ENCODE data around the gene TMEM131L.
"Not testable (repeated sequence)": the region's sequence is repeated elsewhere in the genome, so short reads cannot be mapped to it uniquely, and the experiment has no call there.

TMEM131L gene

DNA sequence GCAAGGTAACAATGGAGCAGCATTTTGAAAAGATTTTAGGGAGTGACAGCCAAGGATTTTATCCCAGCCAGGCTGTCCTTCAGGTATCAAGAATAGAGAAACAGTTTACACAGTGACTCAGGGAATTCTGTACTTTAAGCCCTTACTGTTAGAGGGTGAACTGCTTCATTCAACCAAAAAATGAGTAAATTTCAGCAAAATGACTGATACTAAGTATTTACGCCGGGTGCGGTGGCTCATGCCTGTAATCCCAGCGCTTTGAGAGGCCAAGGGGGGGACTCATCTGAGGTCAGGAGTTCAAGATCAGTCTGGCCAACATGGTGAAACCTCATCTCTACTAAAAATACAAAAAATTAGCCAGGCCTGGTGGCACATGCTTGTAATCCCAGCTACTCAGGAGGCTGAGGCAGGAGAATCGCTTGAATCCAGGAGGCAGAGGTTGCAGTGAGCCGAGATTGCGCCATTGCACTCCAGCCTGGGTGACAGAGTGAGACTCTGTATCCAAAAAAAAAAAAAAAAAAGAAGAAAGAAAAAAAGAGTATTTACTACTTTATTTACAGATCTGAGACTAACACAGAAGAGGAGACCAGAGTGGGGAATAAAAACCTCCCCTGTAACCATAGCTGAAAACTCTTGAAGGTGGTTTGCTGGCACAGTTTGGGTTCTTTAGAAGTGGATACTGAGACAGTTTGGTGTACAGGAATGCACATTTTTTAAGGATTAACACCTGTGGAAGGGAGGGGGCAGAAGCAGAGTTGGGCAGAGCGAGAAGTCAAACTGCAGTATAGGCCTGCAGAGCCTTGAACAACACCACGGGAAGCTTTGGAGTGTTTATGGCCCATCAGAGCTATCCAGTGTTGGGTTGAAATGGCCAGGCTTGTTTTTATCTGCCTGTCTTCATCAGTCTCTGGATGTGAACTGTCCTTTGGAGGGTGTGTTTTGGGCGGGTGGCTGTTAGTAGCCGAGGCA is 40.5 kb downstream of the TMEM131L start:
- no peak for DNase-seq (ENCODE audit: low read depth, low spot score)

DNA sequence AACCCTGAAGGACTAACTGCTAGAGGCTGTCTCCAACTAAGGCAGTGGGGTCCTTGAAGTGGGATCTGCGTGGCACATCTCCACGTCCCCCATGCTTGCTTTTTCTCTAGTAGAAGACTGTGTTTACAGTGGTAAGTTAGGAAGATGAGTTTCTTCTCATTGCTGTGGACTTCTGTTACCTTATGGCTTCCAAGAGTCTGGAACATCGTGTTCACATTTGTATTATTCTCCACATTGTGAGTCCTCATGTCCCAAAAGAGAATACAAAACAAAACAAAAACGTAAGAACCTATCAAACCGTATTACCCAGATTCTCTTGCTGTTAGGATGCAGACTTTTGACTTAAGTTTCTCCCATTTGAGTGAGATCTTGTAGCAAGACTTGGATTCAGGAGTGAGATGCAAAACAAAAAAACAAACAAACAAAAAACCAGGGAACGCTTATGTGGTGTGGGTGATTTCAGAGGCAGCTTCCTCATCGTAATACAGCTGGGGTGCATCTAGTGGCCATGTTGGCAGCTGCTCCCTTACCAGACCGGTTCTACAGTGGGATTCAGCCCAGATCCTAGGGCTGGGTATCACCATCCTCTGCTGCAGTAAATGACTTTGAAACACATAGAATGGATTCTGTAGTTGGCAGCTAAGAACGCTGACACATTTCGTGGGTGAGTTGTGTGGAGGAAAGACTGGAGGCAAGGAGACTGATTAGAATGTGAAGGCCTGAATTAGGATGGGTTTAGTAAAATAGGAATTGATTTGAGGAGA is 41.3 kb downstream of the TMEM131L start:
- DNase-seq (ENCODE audit: low read depth, low spot score): no peak

DNA sequence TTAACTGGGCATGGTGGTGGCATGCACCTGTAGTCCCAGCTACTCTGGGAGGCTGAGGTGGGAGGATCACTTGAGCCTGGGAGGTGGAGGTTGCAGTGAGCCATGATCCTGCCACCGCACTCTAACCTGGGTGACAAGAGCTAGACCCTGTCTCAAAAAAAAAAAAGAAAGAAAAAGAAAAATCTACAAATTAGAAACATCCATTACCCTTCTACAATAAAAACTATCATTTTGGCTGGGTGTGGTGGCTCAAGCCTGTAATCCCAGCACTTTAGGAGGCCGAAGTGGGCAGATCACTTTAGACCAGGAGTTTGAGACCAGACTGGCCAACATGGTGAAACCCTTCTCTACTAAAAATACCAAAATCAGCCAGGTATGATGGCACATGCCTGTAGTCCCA is 43.1 kb downstream of the TMEM131L start:
- not testable (repeated sequence) for DNase-seq (ENCODE audit: low read depth, low spot score)

DNA sequence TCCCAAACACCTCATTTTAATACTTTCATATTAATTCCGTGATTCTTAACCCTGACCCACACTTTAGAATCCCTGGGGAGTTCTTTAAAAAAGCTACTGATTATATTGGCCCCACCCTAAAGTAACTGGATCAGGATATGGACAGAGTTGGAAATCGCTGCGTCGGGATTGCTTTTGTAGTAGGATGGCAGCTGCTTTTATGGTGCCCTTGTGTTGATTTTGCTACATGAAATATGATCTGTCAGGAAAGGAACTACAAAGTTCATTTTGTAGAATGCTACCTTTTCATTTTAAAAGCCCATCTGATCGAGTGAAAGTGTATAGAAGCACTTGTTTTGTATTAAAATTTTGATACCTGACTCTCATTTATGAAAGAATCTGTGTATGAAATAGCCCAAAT is 43.6 kb downstream of the TMEM131L start:
- no peak for DNase-seq (ENCODE audit: low read depth, low spot score)

DNA sequence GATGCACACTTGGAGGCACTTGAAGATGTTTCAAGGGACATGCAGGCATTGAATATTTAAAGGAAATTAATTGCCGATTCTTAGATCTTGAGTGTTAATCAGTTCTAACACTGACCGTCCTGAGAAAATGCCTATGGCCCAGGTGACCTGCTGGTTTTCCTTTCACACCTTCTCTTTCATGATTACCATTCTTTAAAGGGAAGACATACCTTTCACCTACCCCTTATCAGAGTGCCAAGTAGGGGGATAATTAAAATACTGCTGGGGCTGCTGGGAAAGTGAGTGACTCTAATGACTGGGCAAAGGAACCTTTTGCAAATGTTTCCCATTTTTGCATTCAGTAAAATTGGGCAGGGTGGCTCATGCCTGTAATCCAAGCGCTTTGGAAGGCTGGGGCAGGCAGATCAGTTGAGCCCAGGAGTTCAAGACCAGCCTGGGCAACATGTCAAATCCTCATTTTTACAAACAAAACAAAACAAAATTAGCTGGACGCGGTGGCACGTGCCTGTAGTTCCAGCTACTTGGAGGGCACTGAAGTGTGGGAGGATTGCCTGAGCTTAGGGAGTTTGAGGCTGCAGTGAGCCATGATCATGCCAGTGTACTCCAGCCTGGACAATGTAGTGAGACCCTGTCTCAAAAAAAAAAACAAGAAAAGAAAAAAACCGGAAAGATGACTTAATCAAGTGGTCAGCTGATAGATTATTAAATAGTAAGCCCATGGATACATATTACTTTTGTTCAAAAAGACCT is 44.3 kb downstream of the TMEM131L start:
- no peak for DNase-seq (ENCODE audit: low read depth, low spot score)

DNA sequence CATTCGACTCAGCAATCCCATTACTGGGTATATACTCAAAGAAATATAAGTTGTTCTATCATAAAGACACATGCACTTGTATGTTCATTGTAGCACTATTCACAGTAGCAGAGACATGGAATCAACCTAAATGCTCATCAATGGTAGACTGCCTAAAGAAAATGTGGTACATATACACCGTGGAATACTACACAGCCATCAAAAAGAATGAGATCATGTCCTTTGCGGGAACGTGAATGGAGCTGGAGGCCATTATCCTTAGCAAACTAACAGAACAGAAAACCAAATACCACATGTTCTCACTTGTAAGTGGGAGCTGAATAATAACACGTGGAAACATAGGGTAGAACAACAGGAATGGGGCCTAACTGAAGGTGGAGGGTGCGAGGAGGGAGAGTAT is 44.9 kb downstream of the TMEM131L start:
- no peak for DNase-seq (ENCODE audit: low read depth, low spot score)

DNA sequence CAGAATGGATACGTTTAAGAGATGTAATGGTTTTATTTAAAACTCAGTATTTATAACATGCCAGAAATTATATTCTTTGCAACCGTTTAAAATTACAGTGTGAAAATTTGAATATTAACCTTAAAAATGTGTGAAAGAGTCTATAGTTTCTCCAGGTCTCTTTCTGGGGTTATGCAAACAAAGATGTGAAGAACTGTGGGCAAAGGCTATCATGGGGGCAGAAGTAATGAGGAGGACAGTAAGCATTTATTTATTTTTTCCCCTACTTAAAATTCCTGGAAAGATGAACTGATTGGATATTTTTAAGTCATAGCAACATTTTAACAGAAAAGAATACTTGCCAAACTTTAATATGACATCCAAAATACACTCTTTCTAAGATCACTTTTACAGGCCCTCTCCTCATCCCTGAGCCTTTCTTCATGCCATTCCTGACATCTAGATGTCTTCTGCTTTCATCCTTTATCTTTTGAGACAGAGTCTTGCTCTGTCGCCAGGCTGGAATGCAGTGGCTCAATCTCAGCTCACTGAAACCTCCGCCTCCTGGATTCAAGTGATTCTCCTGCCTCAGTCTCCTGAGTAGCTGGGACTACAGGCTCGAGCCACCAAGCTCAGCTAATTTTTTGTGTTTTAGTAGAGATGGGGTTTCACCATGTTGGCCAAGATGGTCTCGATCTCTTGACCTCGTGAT is 46.1 kb downstream of the TMEM131L start:
- DNase-seq (ENCODE audit: low read depth, low spot score): no peak

DNA sequence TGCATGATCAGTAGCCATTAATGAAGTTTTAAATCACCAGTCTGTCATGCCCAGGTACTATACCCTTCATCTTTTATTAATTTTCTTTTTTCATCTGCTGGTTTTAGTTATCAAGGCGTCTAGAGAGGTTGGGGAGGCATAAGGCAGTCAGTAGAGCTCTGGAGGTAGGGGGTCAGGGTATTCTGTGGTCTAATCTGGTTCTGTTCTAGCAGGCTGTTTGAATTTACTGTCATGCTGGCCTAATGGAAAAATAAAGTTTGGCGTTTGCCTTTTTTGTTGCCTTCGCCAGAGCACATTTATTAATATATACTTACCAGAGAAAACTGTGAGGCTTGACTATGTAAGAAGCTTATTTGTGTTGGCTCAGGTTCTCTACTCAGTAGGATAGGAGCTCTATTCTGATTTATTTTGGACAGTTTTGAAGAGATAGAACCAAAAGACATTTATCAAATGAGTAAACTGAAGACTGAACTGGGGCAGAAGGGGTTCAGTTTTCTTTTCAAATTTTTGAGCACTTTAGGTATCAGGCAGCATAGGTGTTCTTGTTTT is 46.9 kb downstream of the TMEM131L start:
- no peak for DNase-seq (ENCODE audit: low read depth, low spot score)

DNA sequence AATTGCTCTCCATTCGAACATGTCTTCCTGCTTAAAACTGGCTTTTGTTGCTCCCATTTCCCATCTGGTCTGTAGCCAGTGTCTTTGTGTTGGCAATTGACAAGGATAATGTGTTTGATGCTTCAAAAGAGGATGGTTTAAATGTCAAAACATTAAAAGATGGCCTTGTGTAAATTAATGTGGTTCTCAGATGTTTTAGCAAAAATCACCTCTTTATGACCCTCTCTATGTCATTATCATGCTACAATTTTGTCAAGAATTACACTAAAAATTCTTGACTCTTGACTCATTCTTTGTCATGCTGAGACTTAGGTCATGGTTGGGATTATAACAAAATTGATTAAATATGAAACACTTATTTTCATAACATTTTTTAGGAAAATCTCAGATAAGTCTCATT is 47.4 kb downstream of the TMEM131L start:
- no peak for DNase-seq (ENCODE audit: low read depth, low spot score)

DNA sequence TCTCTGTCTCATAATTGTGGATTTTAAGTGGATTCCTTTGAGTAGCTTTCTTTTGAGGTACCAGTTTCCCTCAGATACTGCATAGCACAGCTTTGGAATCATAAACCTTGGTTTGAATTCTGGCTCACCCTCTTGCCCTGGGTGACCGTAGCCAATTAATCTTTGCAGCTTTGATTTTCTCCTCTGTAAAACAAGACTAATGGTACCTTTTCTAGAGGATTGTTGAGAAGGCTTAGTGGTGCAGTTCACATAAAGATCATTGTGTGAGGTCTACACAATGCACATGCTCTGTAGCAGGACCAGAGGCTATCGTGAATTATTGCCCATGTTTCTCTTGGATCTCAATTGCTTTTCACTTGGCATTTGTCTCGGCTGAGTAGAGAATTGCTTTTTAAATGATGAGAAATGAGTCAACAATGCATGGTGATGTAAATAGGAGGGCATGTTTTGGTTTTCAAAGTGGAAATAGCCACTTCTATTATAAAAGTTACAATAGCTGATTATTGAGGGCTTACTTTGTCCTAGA is 47.9 kb downstream of the TMEM131L start:
- DNase-seq (ENCODE audit: low read depth, low spot score): no peak

DNA sequence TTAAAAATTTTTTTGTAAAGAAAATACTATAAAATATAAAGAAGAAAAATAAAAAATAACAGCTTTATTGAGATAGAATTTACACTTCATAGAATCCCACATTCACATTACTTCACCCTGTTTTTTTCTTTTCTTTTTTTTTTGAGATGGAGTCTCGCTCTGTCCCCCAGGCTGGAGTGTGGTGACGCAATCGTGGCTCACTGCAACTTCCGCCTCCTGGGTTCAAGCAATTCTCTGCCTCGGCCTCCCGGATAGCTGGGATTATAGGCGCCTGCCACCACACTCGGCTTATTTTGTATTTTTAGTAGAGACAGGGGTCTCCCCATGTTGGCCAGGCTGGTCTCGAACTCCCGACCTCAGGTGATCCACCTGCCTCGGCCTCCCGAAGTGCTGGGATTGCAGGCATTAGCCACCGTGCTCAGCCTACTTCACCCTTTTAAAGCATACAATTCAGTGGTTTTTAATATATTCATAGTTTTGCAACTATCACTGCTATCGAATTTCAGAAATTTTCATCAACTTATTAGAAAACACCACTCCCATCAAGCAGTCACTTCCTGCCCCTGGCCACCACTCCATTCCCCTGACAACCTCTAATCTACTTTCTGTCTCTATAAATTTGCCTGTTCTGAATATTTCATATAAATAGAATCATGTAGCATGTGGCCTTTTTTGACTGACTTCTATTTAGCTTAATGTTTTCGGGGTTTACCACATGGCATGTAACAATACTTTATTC is 48.7 kb downstream of the TMEM131L start:
- DNase-seq (ENCODE audit: low read depth, low spot score): no peak

DNA sequence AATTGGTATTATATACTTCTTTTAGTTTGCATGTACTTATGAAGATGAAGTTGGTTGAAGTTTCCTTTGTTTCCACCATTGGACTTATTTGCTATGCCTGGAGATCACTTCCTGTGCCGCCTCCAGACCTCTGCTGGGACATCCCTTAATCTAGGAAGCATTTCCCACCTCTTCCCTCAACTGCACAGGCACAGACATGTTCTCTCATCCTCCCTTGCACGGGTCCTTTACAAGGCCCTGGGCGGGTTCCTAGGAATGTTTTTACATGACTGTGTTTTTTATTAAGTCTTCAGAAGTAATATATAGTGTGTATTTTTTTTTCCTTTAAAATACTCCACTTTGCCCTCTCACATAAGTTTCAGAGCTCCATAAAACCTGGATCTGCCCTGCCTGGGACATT is 51.0 kb downstream of the TMEM131L start:
- DNase-seq (ENCODE audit: low read depth, low spot score): no peak

DNA sequence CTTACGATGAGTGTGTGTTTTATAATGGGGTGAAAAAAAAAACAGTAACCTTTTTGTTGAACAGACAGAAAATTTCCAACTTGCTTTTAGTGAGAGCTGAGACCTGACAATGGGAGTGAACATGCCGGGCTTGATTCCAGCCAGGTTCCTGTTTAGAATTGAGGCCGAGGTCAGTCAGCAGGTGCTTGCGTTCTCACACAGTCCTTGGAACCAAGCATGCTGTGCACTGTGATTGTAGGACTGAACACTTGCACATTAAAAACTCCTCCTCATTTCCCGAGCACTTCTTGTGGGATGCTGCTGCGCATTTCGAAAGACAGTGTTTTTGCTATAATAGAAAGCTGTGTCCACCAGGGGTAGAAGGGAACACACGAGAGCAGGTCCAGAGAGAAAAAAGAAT is 51.8 kb downstream of the TMEM131L start:
- no peak for DNase-seq (ENCODE audit: low read depth, low spot score)

DNA sequence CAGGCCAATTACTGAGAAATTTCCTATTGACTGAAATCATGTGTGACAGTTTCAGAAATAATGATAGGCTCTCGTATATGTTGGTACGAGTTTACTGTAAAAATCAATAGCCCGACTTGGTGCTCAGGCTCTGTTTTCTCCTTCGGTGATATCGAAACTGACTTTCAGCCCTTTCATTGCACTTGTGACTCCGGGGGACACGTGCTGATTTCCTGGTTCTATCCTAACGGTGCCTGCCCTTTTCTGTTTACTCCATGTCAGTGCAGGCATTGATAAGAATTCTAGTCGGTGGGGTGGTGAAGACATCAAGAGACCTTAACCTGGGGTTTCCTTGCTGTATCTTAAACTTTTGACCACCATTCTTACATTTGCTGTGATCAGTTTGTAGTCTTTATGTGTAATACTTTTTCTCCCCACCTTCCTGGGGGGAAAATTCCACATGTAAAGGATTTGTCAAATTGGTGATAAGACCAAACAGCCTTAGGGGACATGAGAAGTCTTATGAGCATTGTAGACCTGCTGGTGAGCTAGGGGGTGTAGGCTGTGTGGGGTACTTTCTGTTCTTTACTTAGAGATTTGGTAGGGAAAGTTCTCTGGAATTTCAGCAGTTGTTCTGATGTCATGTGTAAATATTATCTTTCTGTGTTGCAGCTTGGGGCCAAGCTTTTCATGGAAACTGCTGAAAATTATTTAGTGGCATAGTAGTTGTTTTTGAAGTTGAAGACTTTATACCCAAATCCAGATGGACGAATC is 52.7 kb downstream of the TMEM131L start:
- no peak for DNase-seq (ENCODE audit: low read depth, low spot score)

DNA sequence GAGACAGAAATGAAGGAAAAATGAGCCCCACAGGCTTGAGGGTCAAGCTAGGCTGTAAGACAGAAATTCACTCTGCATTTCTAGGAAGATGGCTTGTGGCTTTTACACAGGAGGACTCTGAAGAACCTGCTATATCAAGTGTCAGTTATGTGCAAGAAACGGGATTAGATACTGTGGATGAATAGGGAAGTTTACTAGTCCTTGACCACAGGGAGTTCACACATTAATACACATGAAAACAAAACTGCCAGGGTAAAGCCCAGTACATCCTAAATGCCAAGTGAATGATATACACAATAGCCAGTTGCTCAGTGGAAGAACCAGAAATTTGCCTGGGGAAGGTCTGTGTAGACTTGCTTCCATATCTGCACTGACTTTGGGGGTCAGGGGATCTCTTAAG is 53.5 kb downstream of the TMEM131L start:
- DNase-seq (ENCODE audit: low read depth, low spot score): no peak

DNA sequence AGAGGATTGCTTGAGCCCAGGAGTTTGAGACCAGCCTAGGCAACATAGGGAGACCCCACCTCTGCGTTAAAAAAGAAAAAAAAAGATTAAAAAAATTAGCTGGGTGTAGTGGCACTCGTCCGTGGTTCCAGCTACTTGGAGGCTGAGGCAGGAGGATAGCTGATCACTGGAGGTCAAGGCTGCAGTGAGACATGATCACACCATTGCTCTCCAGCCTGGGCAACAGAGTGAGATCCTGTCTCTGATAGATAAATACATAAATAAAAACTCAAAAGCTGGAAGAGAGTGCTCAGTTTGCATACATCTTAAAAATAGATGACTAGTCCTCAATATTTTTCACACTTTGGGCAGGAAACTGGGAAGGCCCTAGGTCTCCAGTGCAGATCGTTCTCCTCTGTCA is 54.1 kb downstream of the TMEM131L start:
- DNase-seq (ENCODE audit: low read depth, low spot score): no peak

DNA sequence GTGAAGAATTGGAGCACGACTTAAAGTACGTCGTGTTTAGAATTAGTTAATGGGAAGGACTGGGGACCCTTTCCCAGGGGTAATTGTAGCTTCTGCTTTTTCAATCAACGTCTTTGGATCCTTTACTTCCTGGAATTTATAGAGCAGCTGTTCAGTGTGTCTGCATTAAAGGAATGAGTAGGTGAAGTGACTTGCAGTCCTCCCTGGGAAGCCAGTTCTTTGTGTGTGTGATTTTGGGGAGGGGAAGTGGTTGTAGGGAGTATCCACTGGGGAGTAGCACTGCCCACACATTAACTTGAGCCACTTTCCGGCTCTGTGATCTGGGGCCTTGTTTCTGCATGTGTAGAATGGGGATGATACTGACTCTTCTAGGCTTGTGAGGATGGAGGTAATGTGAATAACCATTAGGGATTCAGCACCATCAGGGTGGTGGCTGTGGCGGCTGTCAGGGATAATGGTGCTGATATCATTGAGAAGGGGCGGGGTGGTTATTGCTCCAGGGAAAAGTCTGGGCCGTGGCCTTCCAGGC is 54.7 kb downstream of the TMEM131L start:
- no peak for DNase-seq (ENCODE audit: low read depth, low spot score)

DNA sequence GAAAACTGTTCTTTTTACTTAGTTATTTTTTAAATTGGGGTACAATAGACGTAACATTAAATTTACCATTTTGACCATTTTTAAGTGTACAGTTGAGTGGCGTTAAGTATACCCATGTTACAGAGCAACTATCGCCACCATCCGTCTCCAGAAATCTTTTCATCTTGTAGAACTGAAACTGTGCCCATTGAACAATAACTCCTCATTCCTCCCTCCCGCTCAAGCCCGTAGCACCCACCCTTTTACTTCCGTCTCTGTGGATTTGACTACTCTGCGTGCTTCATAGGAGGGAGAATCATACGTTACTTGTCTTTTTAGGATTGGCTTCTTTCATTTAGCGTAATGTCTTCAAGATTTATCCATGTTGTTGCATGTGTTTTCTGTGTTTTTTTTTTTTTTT is 55.3 kb downstream of the TMEM131L start:
- no peak for DNase-seq (ENCODE audit: low read depth, low spot score)

Data from brain pericyte (primary cell).